H9 (cell line): ENCODE results near the gene OGFRL1. TPM values are rescaled to one million over a fixed set of nuclear protein-coding genes. Genes with fewer than 3 reads are reported as not detected.

ENCODE experiments used
- DNase-seq: peaks from one replicate; pipeline ENCODE4 v3.0.0-alpha.2; 2017
- H2AFZ ChIP-seq: one replicate; pipeline ENCODE4 v1.6.1; 2013; ENCODE audit warnings: mild to moderate bottlenecking, low read length, control low read depth, moderate library complexity
- H2AK5ac ChIP-seq: 2 replicates; pipeline ENCODE4 v1.6.1; 2013; ENCODE audit warnings: low read length, control low read depth, mixed read lengths; ENCODE audit not compliant: insufficient read length
- H2BK120ac ChIP-seq: one replicate; pipeline ENCODE4 v1.6.1; 2013; ENCODE audit warnings: low read depth, mild to moderate bottlenecking, low read length, control low read depth, inconsistent platforms; ENCODE audit not compliant: poor library complexity, severe bottlenecking
- H2BK12ac ChIP-seq: 2 replicates; pipeline ENCODE4 v1.6.1; 2013; ENCODE audit warnings: low read length, control low read depth, mixed read lengths, low read depth; ENCODE audit not compliant: insufficient read length
- H2BK15ac ChIP-seq: 2 replicates; pipeline ENCODE4 v1.6.1; 2013; ENCODE audit warnings: low read depth, low read length, control low read depth
- H2BK20ac ChIP-seq: one replicate; pipeline ENCODE4 v1.6.1; 2013; ENCODE audit warnings: low read depth, mild to moderate bottlenecking, low read length, control low read depth, inconsistent platforms; ENCODE audit not compliant: poor library complexity, severe bottlenecking
- H2BK5ac ChIP-seq: 2 replicates; pipeline ENCODE4 v1.6.1; 2013; ENCODE audit warnings: low read length, control low read depth, mixed read lengths; ENCODE audit not compliant: insufficient read length
- H3K14ac ChIP-seq: 2 replicates; pipeline ENCODE4 v1.6.1; 2013; ENCODE audit warnings: low read length, control low read depth; ENCODE audit not compliant: insufficient read depth
- H3K18ac ChIP-seq: 2 replicates; pipeline ENCODE4 v1.6.1; 2013; ENCODE audit warnings: low read depth, mild to moderate bottlenecking, mixed read lengths, low read length, control low read depth; ENCODE audit not compliant: insufficient read length
- H3K23ac ChIP-seq: 2 replicates; pipeline ENCODE4 v1.6.1; 2013; ENCODE audit warnings: low read length, control low read depth, mixed read lengths, low read depth; ENCODE audit not compliant: insufficient read length
- H3K23me2 ChIP-seq: 2 replicates; pipeline ENCODE4 v1.6.1; 2013; ENCODE audit warnings: low read depth, mild to moderate bottlenecking, mixed read lengths, low read length, control low read depth; ENCODE audit not compliant: insufficient read length, poor library complexity, severe bottlenecking
- H3K27ac ChIP-seq: 2 replicates; pipeline ENCODE4 v1.5.1; 2013; ENCODE audit warnings: low read length, control low read depth, mixed read lengths, low read depth; ENCODE audit not compliant: insufficient read length
- H3K27me3 ChIP-seq: 2 replicates; pipeline ENCODE4 v1.6.1; 2013; ENCODE audit warnings: low read length, control low read depth, inconsistent platforms; ENCODE audit not compliant: insufficient read depth
- H3K4ac ChIP-seq: 2 replicates; pipeline ENCODE4 v1.6.1; 2013; ENCODE audit warnings: low read depth, mild to moderate bottlenecking, control low read depth, inconsistent platforms, low read length, moderate library complexity
- H3K4me1 ChIP-seq: 2 replicates; pipeline ENCODE4 v1.6.1; 2013; ENCODE audit warnings: low read length, control low read depth, inconsistent platforms; ENCODE audit not compliant: insufficient read depth
- H3K4me2 ChIP-seq: 2 replicates; pipeline ENCODE4 v1.6.1; 2013; ENCODE audit warnings: low read length, control low read depth, mixed read lengths; ENCODE audit not compliant: insufficient read length, insufficient read depth
- H3K56ac ChIP-seq: 2 replicates; pipeline ENCODE4 v1.6.1; 2013; ENCODE audit warnings: low read depth, mild to moderate bottlenecking, mixed read lengths, low read length, control low read depth; ENCODE audit not compliant: insufficient read length
- H3K79me1 ChIP-seq: 2 replicates; pipeline ENCODE4 v1.6.1; 2013; ENCODE audit warnings: low read depth, mild to moderate bottlenecking, moderate library complexity, low read length, control low read depth, inconsistent platforms; ENCODE audit not compliant: insufficient read depth, poor library complexity, severe bottlenecking
- H3K79me2 ChIP-seq: 2 replicates; pipeline ENCODE4 v1.6.1; 2013; ENCODE audit warnings: low read length, control low read depth, inconsistent platforms; ENCODE audit not compliant: insufficient read depth
- H3K9ac ChIP-seq: 2 replicates; pipeline ENCODE4 v1.6.1; 2013; ENCODE audit warnings: low read length, control low read depth, mixed read lengths; ENCODE audit not compliant: insufficient read length; ENCODE audit errors: extremely low read depth
- H3K9me3 ChIP-seq: one replicate; pipeline ENCODE4 v1.6.1; 2013; ENCODE audit warnings: low read depth, low read length, inconsistent platforms; ENCODE audit not compliant: control insufficient read depth
- H3T11ph ChIP-seq: one replicate; pipeline ENCODE4 v1.6.1; 2013; ENCODE audit warnings: mild to moderate bottlenecking, low read length, control low read depth, inconsistent platforms
- H4K20me1 ChIP-seq: one replicate; pipeline ENCODE4 v1.6.1; 2013; ENCODE audit not compliant: control insufficient read depth, insufficient read length, insufficient read depth
- H4K5ac ChIP-seq: 2 replicates; pipeline ENCODE4 v1.6.1; 2013; ENCODE audit warnings: low read depth, mild to moderate bottlenecking, mixed read lengths, low read length, control low read depth; ENCODE audit not compliant: insufficient read length
- H4K8ac ChIP-seq: replicated peaks from 2 replicates; pipeline ENCODE4 v1.6.1; 2013; ENCODE audit warnings: low read length, control low read depth, mixed read lengths, low read depth; ENCODE audit not compliant: insufficient read length
- H4K91ac ChIP-seq: 2 replicates; pipeline ENCODE4 v1.6.1; 2013; ENCODE audit warnings: low read depth, mild to moderate bottlenecking, moderate library complexity, mixed read lengths, low read length, control low read depth; ENCODE audit not compliant: insufficient read length
- H3K27ac Mint-ChIP-seq, 3 experiments: 2 replicates in 2 of 3; 3 replicates in 1 of 3; pipeline ENCODE4 v1.8.0; 2020 to 2021; ENCODE audit warnings: mixed read lengths in 3 of 3, mild to moderate bottlenecking in 1 of 3, moderate library complexity in 1 of 3
- H3K27me3 Mint-ChIP-seq: 2 replicates; pipeline ENCODE4 v1.8.0; 2021; ENCODE audit warnings: low read depth, mild to moderate bottlenecking, moderate library complexity, mixed read lengths
- H3K36me3 Mint-ChIP-seq, 3 experiments: 2 replicates in 2 of 3; 3 replicates in 1 of 3; pipeline ENCODE4 v1.8.0; 2020 to 2021; ENCODE audit warnings: low read depth in 3 of 3, mixed read lengths in 3 of 3; ENCODE audit not compliant: insufficient read depth in 1 of 3
- H3K4me1 Mint-ChIP-seq, 2 experiments: 2 replicates each; pipeline ENCODE4 v1.8.0; 2020; ENCODE audit warnings: mixed read lengths in 2 of 2
- H3K4me3 Mint-ChIP-seq, 2 experiments: 2 replicates in 1 of 2; 3 replicates in 1 of 2; pipeline ENCODE4 v1.8.0; 2020 to 2021; ENCODE audit warnings: mild to moderate bottlenecking in 2 of 2, mixed read lengths in 2 of 2, moderate library complexity in 1 of 2
- H3K9me3 Mint-ChIP-seq, 2 experiments: 2 replicates in 1 of 2; 3 replicates in 1 of 2; pipeline ENCODE4 v1.8.0; 2020; ENCODE audit warnings: mild to moderate bottlenecking in 2 of 2, mixed read lengths in 2 of 2, moderate library complexity in 1 of 2
- CTCF ChIP-seq: fragments of 200-600 bp; sonication (generic); conservative IDR thresholded peaks from 3 replicates; pipeline ENCODE4 v1.8.0; 2021; ENCODE audit warnings: antibody characterized with exemption, mild to moderate bottlenecking
- WGBS: extraction: QIAGEN DNeasy Blood & Tissue Kit; methylation state at CpG from one replicate; pipeline ENCODE4 v1.1.7; 2013; ENCODE audit warnings: missing lambda C conversion rate, low lambda C conversion rate, mixed read lengths; ENCODE audit not compliant: insufficient read length; ENCODE audit errors: extremely low coverage; 5-methylcytosine and 5-hydroxymethylcytosine counted together
- total RNA-seq: library from RNA; stranded (reverse); gene quantifications from 2 replicates; pipeline ENCODE4 v1.2.1, GENCODE V29; 2021

OGFRL1 gene
- total RNA-seq, 1 experiment from 2014 or later, result 2.8 TPM

DNA sequence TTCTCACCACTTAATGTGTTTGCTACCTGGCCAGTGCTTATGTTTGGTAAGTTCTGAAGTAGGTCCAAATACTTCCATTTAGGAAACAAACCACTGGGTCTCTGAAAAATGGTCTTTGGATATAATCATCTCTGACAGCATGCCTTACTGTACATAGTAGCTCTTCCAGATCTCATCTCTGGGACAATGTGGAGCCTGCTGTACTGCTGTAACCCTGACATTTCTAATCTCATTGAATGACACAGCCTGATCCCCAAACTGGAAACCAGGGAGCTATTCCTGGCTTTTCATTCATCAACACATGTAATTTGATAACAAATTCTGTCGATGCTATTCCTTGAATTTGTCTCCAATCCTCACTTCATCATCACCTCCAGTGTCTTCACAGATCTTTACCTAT is 23.5 kb downstream of the OGFRL1 start:
- Histone ChIP-seq H3K79me2 (no peaks in the 10 kb centered on the region), H2BK5ac (no peak overlapping the region), H2BK20ac (no peak overlapping the region), H2AFZ (no peak overlapping the region), H3K4me1 (no peaks in the 10 kb centered on the region), H3K56ac (no peak overlapping the region), H2BK12ac (no peak overlapping the region), H2BK15ac (no peak overlapping the region), H3K9me3 (no peaks in the 10 kb centered on the region), H3K27me3 (no peaks in the 10 kb centered on the region), H3K14ac (no peak overlapping the region), H3K27ac (no peak overlapping the region), H3T11ph (no peak overlapping the region), H3K4me2 (no peak overlapping the region), H2AK5ac (no peak overlapping the region), H4K5ac (no peak overlapping the region), H2BK120ac (no peak overlapping the region), H3K4ac (no peak overlapping the region), H3K23me2 (no peaks in the 10 kb centered on the region), H3K79me1 (no peaks in the 10 kb centered on the region), H4K8ac (no peak overlapping the region), H3K9ac (no peak overlapping the region), H3K18ac (no peak overlapping the region), H4K20me1 (no peaks in the 10 kb centered on the region), H3K23ac (no peak overlapping the region), H4K91ac (no peak overlapping the region)
- H3K4me1 Mint-ChIP-seq, result no peaks in the 10 kb centered on the region
- TF ChIP-seq CTCF, result no peak
- WGBS, result no CpG with 5 or more reads among the region's 1 CpG
- H3K27ac Mint-ChIP-seq, result no peak overlapping the region
- no peaks in the 10 kb centered on the region for H3K36me3 Mint-ChIP-seq
- H3K4me3 Mint-ChIP-seq, result no peak overlapping the region
- no peak for DNase-seq
- H3K9me3 Mint-ChIP-seq, result peaks cover 2 to 3% of the 10 kb centered on the region in 2 experiments; a peak in 2 of 5 replicates
- no peaks in the 10 kb centered on the region for H3K27me3 Mint-ChIP-seq
